Embryonic facial prominence (tissue), 1 donor: Measurements from ENCODE around the gene MTA3.
"Not testable (repeated sequence)": the region's sequence is repeated elsewhere in the genome, so short reads cannot be mapped to it uniquely, and the experiment has no call there.

ENCODE experiments used
- DNase-seq: peaks from one replicate; pipeline ENCODE4 v3.0.0-alpha.2; 2016; ENCODE audit errors: extremely low spot score

Gene MTA3

DNA sequence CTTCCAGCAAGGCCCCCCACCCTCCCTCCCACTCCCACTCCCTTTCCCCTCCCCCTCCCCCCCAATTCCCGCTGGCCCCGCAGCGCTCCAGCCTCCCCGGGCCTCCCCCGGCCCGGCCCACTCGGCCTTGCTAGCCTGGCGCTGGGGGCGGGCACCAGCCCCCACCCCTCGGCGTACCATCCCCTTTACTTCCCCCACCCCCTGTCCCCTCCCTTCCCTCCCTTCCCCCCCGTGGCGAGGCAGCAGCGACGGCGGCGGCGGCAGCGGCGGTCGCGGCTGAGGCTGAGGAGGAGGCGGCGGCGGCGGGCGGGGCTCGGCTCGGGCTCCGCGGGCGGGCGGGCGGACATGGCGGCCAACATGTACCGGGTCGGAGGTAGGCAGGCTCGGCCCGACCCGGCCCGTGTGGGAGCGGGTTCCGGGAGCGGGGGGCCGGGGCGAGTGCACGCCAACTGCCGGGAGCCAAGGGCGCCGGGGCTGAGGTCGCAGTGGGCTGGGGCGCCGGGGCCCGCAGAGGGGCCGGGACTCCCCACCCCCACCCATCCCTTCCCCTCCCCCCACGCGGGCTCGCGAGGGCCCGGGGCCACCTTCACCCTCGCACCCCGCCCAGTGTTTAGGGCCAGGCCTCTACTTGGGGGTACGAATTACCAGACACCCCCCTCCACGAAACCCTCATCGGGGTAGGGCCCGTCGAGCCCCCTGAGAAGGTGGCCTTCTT lies at the start of gene MTA3:
TSS of gene MTA3 (plus strand) at position 232 of the 715 bp plus-strand sequence. CDS start at position 346, 114 bp downstream.
- no peak for DNase-seq

DNA sequence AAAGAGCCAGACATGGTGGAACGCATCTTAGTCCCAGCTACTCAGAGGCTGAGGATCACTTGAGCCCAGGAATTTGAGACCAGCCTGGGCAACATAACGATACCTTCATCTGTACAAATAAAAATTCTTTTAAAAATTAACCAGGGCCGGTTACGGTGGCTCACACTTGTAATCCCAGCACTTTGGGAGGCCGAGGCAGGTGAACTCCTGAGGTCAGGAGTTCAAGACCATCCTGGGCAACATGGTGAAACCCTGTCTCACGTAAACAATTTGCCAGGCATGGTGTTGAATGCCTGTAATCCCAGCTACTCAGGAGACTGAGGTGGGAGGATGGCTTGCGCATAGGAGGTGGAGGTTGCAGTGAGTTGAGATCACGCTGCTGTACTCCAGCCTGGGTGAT lies 48.8 kb upstream of the MTA3 start:
- DNase-seq: no peak

DNA sequence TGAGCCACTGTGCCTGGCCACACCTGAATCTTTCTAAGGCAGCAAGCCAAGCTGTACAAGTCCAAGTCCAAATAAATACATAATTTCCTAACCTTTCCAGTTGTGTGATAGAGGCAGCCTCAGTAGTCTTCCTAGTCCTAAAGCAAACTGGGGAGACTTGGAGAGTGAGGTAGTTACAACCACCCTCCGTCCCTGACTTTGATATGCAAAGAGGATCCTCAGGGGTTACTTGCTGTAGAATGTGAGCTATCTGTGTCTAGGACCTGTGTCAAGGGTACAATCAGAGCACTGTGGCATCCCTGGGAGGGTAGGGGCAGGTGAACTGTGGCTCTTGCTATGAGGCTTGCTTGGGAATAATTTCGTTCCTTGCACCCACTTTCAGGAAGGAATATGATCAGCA lies 46.4 kb upstream of the MTA3 start:
- no peak for DNase-seq

DNA sequence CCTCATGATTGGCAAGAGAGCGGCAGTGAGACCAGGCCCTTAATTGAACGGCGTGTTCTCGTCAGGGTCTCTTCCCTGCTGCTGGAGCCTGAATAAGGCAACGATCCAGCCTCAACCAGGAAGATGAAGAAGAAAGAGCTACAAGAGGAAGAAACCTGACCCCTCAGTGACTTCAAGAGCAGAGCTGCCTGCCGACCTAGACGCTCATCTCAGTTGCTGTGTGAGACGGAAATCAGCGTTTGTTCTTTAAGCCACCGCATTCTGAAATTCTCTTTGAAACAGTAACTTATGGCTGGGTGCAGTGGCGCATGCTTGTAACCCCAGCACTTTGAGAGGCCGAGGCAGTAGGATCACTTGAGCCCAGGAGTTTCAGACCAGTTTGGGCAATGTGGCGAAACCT lies 45.1 kb upstream of the MTA3 start:
- DNase-seq: no peak

DNA sequence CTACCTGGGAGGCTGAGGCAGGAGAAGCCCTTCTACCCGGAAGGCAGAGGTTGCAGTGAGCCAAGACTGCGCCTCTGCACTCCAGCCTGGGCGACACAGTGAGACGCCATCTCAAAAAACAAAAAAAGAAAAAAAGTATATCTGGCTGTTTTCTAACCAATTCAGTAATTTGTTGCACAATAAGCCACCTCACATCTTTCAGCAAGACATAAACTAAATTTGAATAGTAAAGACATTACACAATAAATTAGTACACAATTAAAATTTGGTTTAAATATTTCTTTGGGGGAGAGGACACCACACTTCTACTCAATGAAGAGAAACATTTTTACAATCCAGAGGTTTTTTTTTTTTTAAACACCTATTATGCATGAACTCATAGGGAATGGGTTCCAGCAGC lies 36.0 kb upstream of the MTA3 start:
- no peak for DNase-seq

DNA sequence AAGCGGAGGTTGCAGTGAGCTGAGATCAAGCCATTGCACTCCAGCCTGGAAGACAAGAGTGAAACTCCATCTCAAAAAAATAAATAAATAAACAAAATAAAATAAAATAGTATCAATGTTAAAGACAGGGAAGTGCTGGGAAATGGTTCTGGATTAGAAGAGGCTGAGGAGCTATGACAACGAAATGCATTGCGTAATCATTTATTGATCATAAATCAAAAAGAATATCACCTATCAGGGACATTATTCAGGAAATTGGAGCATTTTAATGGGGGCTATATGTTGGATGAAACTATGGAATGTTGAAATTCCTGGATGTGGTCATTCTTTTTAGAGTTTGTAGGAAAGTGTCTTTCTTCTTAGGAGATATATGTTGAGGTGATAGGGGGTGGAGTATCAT lies 30.9 kb upstream of the MTA3 start:
- DNase-seq: no peak

DNA sequence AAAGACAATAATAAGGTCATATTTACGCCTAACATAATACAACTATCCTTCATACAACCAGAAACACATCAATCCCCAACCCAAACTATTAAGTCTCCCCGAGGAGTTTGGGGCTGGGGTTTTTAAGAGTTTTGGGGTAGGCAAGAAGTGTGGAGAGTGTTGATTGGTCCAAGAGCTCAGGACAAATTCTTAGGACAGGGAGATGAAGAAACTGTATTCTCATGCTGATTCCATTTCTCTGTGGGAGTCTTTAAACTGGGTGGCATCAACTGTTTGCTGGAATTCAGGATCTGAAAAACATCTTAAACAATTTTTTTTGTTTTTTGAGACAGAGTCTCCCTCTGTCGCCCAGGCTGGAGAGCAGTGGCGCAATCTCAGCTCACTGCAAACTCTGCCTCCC lies 25.6 kb upstream of the MTA3 start:
- no peak for DNase-seq

DNA sequence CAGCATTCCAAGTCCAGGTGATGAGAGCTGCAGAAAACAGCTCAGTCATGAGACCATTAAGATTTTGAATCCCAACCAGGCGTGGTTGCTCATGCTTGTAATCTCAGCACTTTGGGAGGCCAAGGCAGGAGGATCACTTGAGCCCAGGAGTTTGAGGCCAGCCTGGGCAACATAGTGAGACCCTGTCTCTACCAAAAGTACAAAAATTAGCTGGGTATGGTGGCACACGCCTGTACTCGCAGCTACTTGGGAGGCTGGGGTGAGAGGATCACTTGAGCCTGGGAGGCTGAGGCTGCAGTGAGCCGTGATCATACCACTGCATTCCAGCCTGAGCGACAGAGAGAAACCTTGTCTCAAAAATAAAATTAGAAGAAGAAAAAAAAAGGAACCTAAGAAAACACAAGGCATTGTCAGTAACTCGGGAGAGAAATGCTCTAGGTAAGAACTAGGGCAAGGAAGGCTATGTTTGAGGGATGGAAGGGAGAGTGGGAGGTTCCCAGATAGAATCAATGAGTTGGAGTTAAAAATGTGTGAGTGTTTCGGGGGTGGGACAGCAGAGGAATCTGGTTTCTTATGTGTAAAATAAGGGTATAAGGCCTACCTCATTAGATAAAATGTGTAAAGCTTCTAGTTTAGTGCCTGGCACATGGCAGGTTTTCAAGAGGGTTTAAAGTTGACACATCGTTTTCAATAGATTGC lies 23.3 kb upstream of the MTA3 start:
- no peak for DNase-seq

DNA sequence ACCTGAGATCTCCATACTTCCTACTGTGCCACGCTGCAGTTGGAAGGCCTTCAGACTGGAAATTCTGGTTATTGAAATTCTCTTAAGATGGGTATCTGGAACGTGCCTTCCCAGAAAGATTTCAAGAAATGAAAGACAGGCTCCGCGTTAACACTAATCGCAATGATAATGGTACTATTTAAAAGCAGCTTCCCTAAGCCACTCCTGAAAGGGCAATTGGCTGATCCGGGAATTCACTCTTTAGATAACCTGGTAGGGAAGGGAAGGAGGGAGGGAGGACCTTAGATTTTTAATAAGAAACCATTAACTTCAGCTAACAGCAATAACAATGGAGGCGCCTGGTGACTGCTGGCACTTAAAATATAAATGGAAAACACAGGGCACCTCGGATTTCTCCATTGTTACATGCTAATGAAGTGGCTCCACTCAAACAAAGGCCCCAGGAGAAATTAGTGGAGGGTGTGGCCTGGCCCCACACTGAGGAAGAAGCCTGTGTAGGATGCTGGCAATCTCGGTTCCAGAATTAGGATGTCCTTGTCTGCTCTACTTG lies 22.5 kb upstream of the MTA3 start:
- no peak for DNase-seq

DNA sequence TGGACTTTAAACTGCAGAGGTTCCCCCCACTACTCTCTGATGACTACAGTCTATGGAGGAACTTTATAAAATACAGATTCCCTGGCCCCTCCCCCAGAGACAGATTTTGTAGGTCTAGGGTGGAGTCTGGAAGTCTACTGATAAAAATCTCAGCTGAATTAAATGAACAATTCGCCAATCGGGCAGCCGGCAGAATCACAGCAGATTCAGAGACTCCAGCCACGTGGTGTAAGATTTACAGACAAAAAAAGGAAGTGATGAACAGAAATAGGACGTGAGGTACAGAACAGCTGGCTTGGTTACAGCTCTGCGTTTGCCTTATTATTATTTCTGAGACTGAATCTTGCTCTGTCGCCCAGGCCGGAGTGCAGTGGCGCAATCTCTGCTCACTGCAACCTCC lies 21.4 kb upstream of the MTA3 start:
- no peak for DNase-seq

DNA sequence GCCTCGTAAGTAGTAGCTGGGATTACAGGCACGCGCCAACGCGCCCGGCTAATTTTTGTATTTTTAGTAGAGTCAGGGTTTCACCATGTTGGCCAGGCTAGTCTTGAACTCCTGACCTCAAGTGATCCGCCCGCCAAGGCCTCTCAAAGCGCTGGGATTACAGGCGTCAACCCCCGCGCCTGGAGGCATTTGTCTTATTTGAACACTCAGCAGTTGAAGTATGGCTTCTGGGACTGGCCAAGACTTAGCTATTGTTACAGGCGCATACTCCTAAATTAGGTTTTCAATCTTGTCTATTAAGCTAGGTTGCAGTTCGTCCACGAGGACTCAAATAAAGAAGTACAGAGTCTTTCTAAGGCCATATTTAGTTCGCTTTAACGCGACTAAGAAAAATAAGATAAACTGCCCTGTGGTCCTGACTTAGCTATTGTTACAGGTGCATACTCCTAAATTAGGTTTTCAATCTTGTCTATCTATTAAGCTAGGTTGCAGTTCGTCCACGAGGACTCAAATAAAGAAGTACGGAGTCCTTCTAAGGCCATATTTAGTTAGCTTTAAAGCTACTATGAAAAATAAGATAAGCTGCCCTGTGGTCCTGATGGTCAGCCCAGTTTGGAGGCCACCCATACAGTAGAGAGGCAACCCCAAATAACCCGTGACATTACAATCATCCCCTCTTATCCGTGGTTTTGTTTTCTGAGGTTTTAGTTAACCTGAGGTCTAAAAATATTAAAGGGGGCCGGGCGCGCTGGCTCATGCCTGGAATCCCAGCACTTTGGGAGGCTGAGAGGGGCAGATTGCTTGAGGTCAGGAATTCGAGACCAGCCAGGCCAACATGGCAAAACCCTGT lies 20.8 kb upstream of the MTA3 start:
- DNase-seq: no peak

DNA sequence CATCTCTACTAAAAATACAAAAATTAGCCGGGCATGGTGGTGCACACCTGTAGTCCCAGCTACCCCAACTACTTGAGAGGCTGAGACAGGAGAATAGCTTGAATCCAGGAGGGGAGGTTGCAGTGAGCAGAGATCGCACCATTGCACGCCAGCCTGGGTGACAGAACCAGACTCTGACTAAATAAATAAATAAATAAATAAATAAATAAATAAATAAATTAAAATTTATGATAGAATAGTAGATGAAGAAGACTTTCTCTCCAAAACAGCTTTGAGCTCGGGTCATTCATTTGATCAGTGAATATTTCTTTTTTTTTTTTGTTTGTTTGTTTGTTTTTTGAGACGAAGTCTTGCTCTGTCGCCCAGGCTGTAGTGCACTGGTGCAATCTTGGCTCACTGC lies 17.6 kb upstream of the MTA3 start:
- no peak for DNase-seq

DNA sequence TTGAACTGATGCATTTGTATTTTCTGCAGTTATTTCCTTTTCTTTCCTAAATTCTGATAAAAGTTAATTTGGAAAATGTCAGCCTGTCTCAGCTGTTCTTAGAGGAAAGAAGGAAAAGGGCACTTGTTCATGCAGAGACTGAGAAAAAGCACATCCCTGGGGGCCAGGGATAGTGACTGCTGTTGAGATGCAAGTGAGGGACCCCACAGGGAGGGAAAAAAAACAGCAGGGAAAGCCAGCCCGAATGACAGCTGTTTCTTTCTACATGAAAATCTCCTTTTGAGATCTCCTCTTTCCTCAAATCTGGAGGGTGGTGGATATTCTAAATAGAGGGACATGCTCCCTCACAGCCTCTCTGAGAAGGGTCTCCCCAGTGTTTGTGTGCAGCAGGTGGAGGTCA lies 14.0 kb upstream of the MTA3 start:
- DNase-seq: no peak

DNA sequence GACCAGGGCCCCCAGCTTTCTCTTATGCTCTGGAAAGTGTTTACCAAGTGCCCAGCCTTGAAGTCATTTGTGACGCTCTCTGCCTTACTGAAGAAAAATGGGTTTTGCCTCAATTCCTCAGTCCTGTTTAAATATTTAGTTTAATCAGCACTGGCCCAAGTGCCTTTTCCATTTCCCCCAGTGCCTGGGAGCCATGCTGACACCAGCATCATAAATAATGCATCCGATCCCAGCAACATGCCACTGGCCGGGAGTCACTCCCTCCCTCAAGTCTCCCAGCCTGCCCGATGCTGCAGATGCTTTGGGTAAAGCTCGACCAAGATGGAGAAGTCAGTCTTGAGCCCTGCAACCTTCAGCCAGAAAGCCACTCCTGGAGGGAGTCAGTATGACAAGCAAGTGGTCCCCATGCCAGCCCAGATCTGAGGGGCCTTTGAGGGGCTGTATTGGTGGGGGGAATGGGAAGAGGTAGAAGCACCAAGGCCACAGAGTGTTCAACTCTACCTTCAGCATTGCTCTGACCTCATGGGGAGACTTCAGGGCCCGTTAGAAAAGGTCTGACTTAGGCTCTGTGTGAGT lies 12.0 kb upstream of the MTA3 start:
- no peak for DNase-seq

DNA sequence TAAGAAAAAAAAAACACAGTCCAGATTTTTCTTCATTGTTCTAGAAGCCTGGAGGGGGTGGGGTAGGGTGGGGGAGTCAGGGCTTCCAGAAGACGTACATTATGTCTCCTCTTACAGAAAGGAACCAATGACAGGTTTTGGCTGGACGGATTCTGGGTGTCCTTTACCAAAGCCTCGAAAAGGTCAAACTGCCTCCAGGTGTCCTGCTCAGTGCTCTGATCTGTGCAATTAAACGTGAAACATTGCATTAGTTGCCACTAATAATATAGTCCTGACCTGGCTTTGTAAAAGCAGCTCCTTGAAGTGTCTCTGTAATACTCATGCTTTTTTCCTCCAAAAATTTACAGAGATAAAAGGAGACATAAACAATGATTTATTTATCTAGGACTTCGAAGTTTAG lies 11.1 kb upstream of the MTA3 start:
- no peak for DNase-seq

DNA sequence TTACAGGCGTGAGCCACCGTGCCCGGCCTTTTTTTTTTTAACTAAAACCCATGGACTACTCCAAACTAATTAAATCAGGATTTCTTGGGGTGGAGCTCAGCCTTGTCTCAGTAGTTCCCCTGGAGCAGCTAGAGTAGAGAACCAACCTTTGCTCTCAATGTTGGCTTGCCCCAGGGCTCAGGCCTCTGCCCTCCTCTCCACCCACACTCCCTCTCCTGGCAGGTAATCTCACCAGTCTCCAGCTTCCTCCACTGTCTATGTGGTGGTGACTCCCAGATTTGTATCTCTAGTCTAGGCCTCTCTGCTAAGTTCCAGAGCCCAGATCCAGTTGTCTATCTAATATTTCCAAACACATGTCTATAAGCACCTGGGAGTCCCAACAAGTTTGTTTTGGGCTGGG lies 9.6 kb upstream of the MTA3 start:
- DNase-seq: no peak

DNA sequence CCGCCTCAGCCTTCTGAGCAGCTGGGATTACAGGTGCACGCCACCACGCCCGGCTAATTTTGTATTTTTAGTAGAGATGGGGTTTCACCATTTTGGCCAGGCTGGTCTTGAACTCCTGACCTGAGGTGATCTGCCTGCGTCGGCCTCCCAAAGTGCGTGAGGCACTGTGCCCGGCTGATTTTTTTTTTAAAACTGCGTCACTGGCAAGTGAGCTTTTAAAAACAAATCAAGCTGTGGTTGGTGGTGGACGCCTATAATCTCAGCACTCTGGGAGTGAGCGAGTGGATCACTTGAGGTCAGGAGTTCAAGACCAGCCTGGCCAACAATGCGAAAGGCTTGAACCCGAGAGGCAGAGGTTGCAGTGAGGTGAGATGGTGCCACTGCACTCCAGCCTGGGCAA lies 8.3 kb upstream of the MTA3 start:
- not testable (repeated sequence) for DNase-seq

DNA sequence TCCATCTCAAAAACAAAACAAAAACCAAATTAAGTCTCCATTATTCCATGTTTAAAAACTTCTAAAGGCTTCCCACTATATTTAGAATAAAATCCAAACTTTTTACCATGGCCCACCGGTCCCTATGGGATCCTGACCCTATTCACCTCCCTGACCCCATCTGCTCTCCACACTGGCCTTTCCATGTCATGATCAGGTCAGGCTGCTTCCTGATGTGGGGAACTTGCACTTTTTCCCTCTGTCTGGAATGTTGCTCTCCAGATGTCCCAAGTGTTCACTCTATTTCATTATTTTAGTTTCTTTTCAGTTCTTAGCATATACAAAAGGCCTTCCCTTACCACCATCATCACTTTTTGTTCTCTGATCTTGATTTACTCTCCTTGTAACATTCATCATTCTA lies 7.5 kb upstream of the MTA3 start:
- DNase-seq: no peak

DNA sequence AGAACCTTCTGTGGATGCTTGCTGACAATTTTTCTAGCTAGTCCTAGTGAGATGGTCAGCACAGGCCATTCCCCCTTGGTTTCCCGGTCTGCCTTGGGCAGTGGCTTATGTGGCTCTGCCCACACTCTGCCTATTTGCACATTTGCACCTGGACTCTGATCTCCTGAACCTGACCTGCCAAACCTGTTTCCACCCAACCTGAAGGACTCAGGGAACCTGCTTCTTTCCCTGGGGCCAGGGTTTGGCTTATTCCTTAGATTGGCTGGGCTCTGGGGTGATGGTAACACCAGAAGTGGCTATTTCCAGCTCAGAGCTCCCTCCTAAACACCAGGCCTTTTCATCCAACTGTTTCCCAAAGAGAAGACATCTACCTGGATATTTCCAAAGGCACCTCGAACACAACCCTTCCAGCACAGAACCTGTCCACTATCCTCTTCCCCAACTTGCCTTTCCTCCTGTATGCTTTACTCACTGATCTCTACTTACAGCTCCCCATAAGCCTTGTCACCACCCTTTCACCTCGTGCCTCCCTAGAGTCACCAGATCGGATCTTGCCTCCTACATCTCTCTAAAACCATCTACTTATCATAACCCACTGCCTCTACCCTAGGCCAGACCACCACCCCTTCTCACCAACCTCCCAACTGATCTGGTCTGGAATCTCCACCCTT lies 5.8 kb upstream of the MTA3 start:
- DNase-seq: no peak

DNA sequence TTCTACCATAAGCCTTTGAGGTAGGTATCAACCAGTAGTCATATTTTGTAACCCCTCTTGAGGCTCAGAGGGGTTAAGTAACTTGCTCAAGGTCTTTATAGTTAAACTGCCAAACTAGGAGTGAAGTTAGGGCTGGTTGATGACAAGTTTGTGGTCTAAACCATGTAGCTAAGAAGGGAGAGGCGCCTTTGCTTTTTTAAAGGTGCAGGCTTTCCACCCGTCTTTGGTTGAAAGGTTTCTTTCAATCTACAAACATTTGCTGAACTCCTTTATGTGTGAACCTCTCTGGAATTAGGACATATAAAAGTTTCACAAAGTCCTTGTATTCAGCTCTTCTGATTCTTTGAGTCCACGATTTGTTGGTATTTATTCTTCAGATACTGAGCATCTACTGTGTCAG lies 2.4 kb upstream of the MTA3 start:
- DNase-seq: no peak

DNA sequence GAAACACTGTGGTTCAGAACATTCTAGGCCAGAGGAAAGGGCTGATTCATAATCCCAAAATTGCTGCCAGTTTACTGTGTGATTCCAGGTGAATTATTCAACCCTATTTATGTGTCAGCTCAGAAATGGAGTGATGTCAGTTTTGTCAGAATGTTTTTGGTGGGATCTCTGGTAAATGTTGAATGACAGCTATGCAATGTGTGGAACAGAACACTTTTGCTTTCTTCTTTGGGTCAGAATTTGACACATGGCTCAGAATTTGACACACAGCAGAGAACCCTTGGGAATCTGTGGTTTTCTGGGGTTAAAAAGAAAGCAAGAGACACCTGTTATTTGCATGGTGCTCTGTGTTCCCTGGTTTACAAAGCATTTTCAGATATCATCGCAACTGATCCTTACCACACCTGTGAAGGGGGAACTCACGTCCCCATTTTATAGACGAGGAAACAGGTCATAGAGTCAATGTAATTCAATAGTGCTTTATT lies 1.6 kb upstream of the MTA3 start:
- no peak for DNase-seq
